ENCODE results near the gene SLC4A1.
"Not testable (repeated sequence)": the region's sequence is repeated elsewhere in the genome, so short reads cannot be mapped to it uniquely, and the experiment has no call there.

The SLC4A1 gene

GRCh38 chr17:44256671-44257070 lies 11.3 kb downstream of the SLC4A1 start:
- no peak for DNase-seq (ENCODE audit: low spot score)

DNA sequence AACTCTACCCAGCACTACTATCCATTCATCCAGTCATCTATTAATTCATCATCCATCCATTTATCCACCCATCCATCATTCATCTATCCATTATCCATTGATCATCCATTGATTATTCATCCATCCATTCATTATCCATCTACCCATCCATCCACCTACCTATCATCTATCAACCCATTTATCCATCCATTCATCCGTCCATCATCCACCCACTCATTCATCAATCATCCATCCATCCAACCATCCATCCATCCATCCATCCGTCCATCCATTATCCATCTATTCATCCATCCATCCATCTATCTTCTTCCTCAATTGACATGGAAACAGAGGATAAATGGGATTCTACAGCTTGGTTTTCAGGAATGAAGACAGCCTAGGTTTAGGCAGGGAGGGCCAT lies 12.0 kb downstream of the SLC4A1 start:
- no peak for DNase-seq (ENCODE audit: low spot score)

- DNase-seq (ENCODE audit: low spot score) = no peak
Measured at GRCh38 chr17:44254361-44255095, 13.4 kb downstream of the SLC4A1 start.

GRCh38 chr17:44253006-44253405 lies 14.9 kb downstream of the SLC4A1 start:
- no peak for DNase-seq (ENCODE audit: low spot score)

- no peak for DNase-seq (ENCODE audit: low spot score)
Measured at GRCh38 chr17:44251062-44251461, 16.9 kb downstream of the SLC4A1 start.

- no peak for DNase-seq (ENCODE audit: low spot score)
Measured at GRCh38 chr17:44249501-44250246, 18.3 kb downstream of the SLC4A1 start.

DNA sequence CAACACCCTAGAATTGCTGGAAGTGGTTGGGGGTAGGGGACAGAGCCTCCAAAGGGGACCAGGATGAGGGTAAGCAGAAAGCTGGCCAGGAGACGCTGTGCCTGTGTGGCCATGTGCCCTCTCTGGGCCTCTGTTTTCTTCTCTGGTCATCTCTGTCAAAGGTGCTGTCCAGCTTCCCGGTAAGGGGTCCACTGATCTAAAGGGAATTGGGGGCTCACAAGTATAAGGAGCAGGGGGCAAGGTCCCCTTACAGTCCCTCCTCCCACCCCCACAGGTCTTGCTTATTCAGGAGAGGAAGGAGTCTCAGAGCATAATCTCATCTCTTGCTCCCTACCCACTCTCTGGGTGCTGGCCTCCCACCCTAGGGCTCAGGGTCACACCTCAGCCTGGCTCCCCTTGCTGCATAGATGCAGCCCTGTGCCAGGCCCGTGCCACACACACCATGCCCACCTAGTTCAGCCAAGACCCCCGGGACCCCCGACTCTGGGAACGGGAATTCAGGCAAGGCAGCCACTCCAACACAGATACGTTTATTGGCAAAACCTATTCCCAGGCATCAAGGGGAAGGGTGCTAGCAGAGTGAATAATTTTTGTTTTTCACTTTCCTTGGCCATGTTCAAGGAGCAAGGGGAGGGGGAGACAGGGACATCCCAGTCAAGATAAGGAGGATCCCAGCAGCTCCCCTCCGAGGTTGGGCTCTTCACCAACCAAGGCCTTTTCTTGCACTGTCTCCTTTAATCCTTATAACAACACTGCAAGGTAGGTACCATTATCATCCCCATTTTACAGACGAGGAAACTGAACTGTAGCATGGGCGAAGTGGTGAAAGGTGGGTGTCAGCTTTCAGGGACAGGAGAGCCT lies 19.8 kb downstream of the SLC4A1 start:
- no peak for DNase-seq (ENCODE audit: low spot score)

- no peak for DNase-seq (ENCODE audit: low spot score)
Measured at GRCh38 chr17:44247440-44247841, 20.5 kb downstream of the SLC4A1 start.

DNA sequence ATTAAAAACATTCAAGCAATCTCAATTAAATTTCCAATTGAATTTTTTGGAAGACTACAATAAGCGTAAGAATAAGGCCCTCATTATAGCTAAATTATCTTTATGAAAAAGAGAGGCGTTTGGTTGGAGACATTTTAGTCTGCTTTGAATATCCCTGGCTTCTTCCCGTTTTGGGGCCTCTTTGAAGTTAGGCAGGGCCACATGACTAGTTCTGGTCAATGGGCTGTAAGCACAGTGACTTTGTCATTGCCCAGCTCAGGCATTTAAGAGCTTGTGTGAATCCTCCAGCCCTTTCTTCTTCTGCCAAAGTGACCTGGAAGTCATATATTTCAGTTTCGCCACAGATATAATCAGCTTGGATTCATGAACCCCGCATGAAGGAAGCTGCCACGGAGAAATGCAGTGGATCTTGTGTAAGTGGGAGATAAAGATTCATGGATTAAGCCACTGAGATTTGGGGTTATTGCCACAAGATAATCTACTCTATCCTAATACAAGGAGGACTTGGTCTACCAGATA lies 26.8 kb downstream of the SLC4A1 start:
- DNase-seq (ENCODE audit: low spot score) = no peak

- not testable (repeated sequence) for DNase-seq (ENCODE audit: low spot score)
Measured at GRCh38 chr17:44237886-44238285, 30.0 kb downstream of the SLC4A1 start.

- DNase-seq (ENCODE audit: low spot score) = no peak
Measured at GRCh38 chr17:44236444-44236991, 31.4 kb downstream of the SLC4A1 start.

GRCh38 chr17:44235583-44235936 lies 32.4 kb downstream of the SLC4A1 start:
- DNase-seq (ENCODE audit: low spot score) = no peak

DNA sequence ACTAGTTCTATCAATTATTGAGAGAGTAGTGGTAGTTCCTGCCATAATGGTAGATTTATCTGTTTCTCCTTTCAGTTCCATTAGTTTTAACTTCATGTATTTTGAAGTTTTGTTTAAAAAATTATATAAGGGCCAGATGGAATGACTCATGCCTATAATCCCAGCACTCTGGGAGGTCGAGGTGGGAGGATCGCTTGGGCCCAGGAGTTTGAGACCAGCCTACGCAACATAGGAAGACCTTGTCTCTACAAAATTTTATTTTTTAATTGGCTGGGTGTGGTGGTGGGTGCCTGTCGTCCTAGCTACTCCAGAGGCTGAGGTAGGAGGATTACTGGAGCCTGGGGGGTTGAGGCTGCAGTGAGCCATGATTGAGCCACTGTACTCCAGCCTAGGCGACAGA lies 34.4 kb downstream of the SLC4A1 start:
- DNase-seq (ENCODE audit: low spot score) = no peak

DNA sequence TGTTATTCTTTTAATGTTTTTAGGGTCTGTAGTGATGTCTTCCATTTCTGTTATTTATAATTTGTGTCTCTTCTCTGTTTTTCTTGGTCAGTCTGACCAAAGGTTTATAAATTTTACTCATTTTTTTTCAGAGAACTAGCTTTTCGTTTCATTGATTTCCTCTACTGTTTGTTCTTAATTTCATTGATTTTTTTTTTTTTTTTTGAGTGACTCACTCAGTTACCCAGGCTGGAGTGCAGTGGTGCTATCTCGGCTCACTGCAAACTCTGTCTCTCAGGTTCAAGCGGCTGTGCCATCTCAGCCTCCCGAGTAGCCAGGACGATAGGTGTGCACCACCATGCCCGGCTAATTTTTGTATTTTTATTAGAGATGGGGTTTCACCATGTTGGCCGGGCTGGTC lies 35.9 kb downstream of the SLC4A1 start:
- DNase-seq (ENCODE audit: low spot score) = no peak

- DNase-seq (ENCODE audit: low spot score) = no peak
Measured at GRCh38 chr17:44230140-44230539, 37.8 kb downstream of the SLC4A1 start.

- no peak for DNase-seq (ENCODE audit: low spot score)
Measured at GRCh38 chr17:44229090-44229489, 38.8 kb downstream of the SLC4A1 start.

DNA sequence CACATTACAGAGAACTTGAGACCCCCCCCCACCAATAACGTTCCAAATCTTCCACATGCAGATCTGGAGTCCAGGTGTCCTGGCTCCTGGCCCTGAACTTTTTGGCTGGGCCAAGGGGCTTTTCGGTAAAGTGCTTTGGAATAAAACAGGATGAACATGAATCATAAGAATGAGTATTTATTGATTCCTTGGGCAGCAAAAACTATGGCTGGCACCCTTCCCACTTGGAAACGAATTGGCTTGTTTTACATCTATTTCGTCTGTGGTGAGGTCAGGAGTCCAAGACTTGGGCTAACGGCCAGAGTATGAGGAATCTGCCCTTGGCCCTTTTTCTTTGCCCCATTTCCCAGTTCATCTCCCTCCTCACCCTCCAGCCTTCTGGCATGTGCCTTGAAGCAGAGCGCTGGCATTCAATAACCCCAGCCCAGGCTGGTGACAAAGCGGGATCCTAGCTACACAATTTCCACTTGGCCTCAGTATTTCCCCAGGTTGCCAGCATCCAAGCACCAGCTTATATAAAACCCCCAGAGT lies 44.3 kb downstream of the SLC4A1 start:
- no peak for DNase-seq (ENCODE audit: low spot score)

DNA sequence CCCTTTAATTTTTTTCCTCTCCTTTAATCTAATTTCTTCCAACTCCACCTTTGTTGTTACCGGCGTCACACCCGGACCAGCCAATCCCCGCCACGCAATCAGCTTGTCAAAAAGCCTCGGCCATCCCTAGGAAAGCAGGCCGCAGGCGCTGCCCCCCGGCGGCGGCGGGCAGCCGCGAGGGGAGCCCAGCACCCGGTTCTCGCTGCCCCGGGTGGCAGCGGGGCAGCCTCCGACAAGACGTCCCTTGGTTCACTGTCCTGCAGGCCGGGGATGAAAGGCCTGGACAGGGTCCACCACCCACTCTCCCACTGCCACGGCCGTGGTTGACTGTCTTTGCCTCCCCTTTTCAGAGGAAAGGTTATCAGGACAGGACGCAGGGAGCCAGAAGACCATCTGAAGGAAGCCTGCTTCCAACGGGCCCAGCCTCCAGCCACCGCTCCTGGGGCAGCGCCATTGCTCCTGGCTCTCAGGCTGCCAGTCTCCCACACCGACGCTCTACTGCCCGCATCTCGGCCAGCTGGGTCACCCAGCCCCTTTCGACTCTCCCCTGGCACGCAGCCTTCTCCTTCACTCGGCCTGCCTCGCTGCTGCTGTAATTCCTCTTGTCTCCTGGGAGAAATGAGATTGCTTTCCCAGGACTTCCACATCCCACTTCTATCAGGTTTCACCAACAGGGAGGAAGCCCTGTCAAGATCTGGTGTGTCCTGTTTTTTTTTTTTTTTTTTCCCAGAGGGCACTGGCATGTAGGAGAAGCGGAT lies 45.6 kb downstream of the SLC4A1 start:
- peak; percentile 39 for DNase-seq (ENCODE audit: low spot score)

DNA sequence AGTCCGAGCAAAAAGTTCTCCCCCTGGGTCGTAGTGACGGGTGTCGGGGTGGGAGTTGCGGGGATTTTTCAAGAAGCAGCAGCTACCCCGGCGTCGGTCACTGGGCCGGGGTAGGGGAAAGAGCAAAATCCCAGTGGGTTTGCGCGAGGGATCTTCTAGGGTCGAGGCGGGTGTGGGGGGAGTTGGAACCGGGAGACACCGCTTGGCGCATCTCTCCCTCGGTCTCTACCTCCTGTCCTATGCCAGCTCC lies 46.1 kb downstream of the SLC4A1 start:
- no peak for DNase-seq (ENCODE audit: low spot score)

DNA sequence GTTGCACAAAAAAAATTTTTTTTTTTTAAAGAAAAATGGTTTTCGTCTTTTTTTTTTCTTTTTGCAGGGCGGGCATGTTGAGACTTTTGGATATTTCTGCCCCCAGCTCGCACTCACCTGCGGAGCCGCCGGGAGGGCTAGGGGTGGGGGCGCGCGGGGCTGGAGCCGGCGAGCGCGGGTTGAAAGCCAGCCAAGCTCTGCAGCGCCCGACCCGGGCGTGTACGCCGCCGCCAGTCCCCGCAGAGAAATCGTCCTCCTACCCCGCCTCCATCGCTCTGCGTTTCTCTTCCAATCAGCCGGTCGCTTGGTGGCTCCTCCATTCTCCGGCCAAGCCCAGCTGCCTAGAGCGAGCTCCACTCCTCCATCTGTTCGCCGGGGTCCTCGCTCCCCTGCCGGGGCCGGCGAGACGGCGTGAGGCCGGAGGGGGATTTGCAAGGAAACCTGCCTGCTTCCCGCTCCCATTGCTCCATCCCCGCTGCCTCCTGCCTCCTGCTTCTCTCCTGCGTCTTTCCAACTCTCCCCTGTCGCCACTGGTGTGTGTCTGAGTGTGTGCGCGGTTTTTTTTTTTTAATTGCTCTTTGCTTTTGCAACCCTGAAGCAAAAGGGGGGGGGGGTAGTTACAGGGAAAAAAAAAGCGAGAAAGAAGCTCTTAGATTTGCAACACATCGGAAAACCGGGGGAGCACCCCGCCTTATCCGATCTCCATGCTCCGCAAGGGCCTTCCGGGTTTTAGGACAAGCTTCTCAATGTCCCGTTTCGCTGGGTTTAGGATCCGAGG lies 46.7 kb downstream of the SLC4A1 start:
- DNase-seq (ENCODE audit: low spot score) = peak; percentile 62

Measured in CD4-positive, alpha-beta T cell treated with Interleukin-6 at 100 ng/mL for 8 hours (primary cell).